ENCODE results near the gene ABO. TPM values are rescaled to one million over a fixed set of nuclear protein-coding genes. Genes with fewer than 3 reads are reported as not detected.

The ABO gene
- total RNA-seq, 1 experiment from 2014 or later: 1.2 TPM

GRCh38 chr9:133246562-133246961 is 28.4 kb downstream of the ABO start:
- Histone ChIP-seq H3K9ac (ENCODE audit: low read length) (no peak overlapping the region), H3K79me2 (ENCODE audit: insufficient read depth, low read length) (no peaks in the 10 kb centered on the region), H3K27me3 (ENCODE audit: insufficient read depth, low read length) (no peaks in the 10 kb centered on the region), H4K20me1 (ENCODE audit: insufficient read depth) (no peaks in the 10 kb centered on the region), H3K36me3 (ENCODE audit: control insufficient read depth in 1 of 2, insufficient read depth in 2 of 2, low read length in 2 of 2) (no peaks in the 10 kb centered on the region), H3K27ac (ENCODE audit: low read depth, low read length) (no peak overlapping the region), H3K4me3 (replicated peaks in 1 of 2; ENCODE audit: low read depth in 1 of 2, low read length in 2 of 2) (no peak overlapping the region), H3K9me3 (ENCODE audit: control insufficient read depth in 1 of 2, insufficient read depth in 1 of 2, low read depth in 1 of 2, low read length in 2 of 2) (no peaks in the 10 kb centered on the region), H3K4me1 (ENCODE audit: control insufficient read depth in 1 of 2, insufficient read depth in 2 of 2, low read length in 2 of 2) (peaks cover 16 to 18% of the 10 kb centered on the region in 2 experiments), H2AFZ (ENCODE audit: low read depth, low read length, poor library complexity, severe bottlenecking) (no peak overlapping the region), H3K4me2 (ENCODE audit: low read length) (no peak overlapping the region), H3K9me2 (ENCODE audit: insufficient read depth) (no peaks in the 10 kb centered on the region)
- no peak for ATAC-seq
- BruUV-seq (replicated peaks): no TSS peak
- CTCF ChIA-PET: interaction anchor here (1.5 kb wide), 1 partner anchor 8 kb away, joined by 4 read pairs; no protein-coding TSS in a partner anchor
- POLR2A ChIA-PET: no interaction called here
- intact Hi-C loops (cut with micrococcal nuclease): no loop called here
- DNase-seq (ENCODE audit: low read depth, low spot score): no peak
- no peak for TF ChIP-seq ZFX (IDR thresholded peaks at IDR 0.05)
- no peak for TF ChIP-seq EGR1 (IDR thresholded peaks at IDR 0.05; ENCODE audit: low read depth)
- no peak for TF ChIP-seq ZNF274 (IDR thresholded peaks at IDR 0.05; ENCODE audit: low read depth, low read length)
- TF ChIP-seq FOSL1 (IDR thresholded peaks at IDR 0.05; ENCODE audit: low read depth): no peak
- TF ChIP-seq MAX (IDR thresholded peaks at IDR 0.05): no peak
- no peak for TF ChIP-seq CBX3 (IDR thresholded peaks at IDR 0.05; ENCODE audit: low read depth)
- TF ChIP-seq EZH2 (IDR thresholded peaks at IDR 0.05): no peak
- no peak for TF ChIP-seq POLR2AphosphoS5 (IDR thresholded peaks at IDR 0.05; ENCODE audit: low read depth, low read length)
- TF ChIP-seq SIN3A (IDR thresholded peaks at IDR 0.05; ENCODE audit: low read depth): no peak
- TF ChIP-seq CEBPB (IDR thresholded peaks at IDR 0.05; ENCODE audit: low read depth): no peak
- TF ChIP-seq JUND (IDR thresholded peaks at IDR 0.05): no peak
- TF ChIP-seq POLR2A (IDR thresholded peaks at IDR 0.05; ENCODE audit: borderline replicate concordance, extremely low read depth, insufficient read depth, insufficient read length): no peak
- no peak for TF ChIP-seq EZH2phosphoT487 (IDR thresholded peaks at IDR 0.05; ENCODE audit: borderline replicate concordance)
- TF ChIP-seq SP1 (IDR thresholded peaks at IDR 0.05; ENCODE audit: low read depth): no peak
- no peak for TF ChIP-seq CTCF (IDR thresholded peaks at IDR 0.05 in 2 of 3, conservative IDR thresholded peaks at IDR 0.05 in 1 of 3; ENCODE audit: borderline replicate concordance in 1 of 3, insufficient read depth in 1 of 3, low read depth in 2 of 3, low read length in 2 of 3)
- no peak for TF ChIP-seq RAD21 (IDR thresholded peaks at IDR 0.05; ENCODE audit: low read depth)
- no peak for TF ChIP-seq ATF3 (IDR thresholded peaks at IDR 0.05)
- RAD21 ChIA-PET (ENCODE audit: low non-redundant PET in 1 of 2, low total read pairs in 2 of 2, uncharacterized antibody in 2 of 2, unreplicated experiment in 2 of 2): no interaction called here

Data from HCT116 (cell line).